HL-60 (cell line): ENCODE measurements around the gene COPS8.

Experiments
- DNase-seq, 2 experiments: peaks; one replicate each; pipeline ENCODE4 v3.0.0-alpha.2; 2010 to 2020; ENCODE audit warnings: low read depth in 1 of 2, low spot score in 1 of 2
- H3K27ac ChIP-seq: fragments of 250-450 bp; sonication (Bioruptor Pico); replicated peaks from 2 replicates; pipeline ENCODE4 v1.5.1; 2020; ENCODE audit warnings: mild to moderate bottlenecking, moderate library complexity
- H3K27me3 ChIP-seq: fragments of 250-450 bp; sonication (Bioruptor Pico); 2 replicates; pipeline ENCODE4 v1.5.1; 2021; ENCODE audit warnings: mild to moderate bottlenecking, moderate library complexity; ENCODE audit not compliant: insufficient read depth, poor library complexity, severe bottlenecking
- H3K4me3 ChIP-seq: replicated peaks from 2 replicates; pipeline ENCODE4 v1.5.1; 2011; ENCODE audit warnings: mild to moderate bottlenecking, control low read depth, low read length; ENCODE audit not compliant: insufficient read depth
- GABPA ChIP-seq: IDR thresholded peaks from 2 replicates; pipeline ENCODE4 v1.6.1; 2012; ENCODE audit warnings: low read depth
- POLR2AphosphoS5 ChIP-seq: IDR thresholded peaks from 2 replicates; pipeline ENCODE4 v1.6.1; 2012; ENCODE audit warnings: low read depth
- SPI1 ChIP-seq: IDR thresholded peaks from 2 replicates; pipeline ENCODE4 v1.6.1; 2012; ENCODE audit warnings: low read depth, mild to moderate bottlenecking, borderline replicate concordance
- TF ChIP-seq, protein P1 (sequence below): IDR thresholded peaks from one replicate; pipeline ENCODE4 v1.5.1; 2011; ENCODE audit warnings: low read length, control low read depth, inconsistent platforms; ENCODE audit not compliant: insufficient read depth
- TF ChIP-seq, protein P2 (sequence below): IDR thresholded peaks from 2 replicates; pipeline ENCODE4 v1.6.1; 2012; ENCODE audit warnings: low read depth; ENCODE audit not compliant: insufficient replicate concordance

COPS8 gene

DNA sequence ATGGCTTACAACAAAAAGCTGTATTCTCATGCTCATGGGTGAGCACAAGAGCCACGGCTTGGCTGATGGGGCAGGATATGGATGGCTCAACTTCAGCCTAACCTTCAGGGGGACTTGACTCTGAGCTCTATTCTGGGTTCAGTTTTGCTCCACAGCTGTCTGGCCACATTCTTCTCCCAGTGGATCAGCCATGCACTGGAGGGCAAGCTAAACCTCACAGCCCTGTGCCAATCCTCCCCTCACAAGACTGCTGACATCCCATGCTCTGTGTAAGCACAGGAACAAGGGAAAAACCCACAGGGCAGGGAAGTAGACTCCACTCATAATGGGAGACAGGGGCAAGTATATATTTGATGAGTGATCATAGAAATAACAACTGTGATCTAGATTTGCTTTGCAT is 35.6 kb downstream of the COPS8 start:
- TF ChIP-seq SPI1 (no peak), POLR2AphosphoS5 (no peak)
- H3K4me3 ChIP-seq, result no peak overlapping the region
- no peak overlapping the region for H3K27ac ChIP-seq
- no peak for DNase-seq
- no peaks in the 10 kb centered on the region for H3K27me3 ChIP-seq

DNA sequence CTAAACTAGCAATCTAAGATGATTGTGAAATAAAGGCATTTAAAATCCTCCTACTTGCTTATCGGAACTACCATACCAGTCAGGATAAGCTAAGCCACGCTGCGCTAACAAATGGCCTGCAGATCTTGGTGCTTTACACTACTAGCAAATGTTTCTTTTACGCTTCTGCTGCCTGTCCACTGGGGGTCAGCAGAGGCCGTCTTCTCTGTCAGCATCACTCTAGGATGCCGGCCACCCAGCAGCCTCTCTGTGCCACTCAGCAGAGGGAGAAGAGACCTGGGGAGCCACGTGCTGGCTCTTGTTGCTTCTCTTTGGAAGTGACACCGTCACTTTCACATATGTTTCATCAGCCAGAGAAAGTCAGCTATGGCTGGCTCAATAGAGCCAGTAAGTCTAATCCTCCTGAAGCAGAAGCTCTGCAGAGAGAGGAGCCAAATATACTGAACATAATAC is 36.6 kb downstream of the COPS8 start:
- peak; percentile 33 to 60 for DNase-seq
- no peak overlapping the region for H3K27ac ChIP-seq
- no peaks in the 10 kb centered on the region for H3K27me3 ChIP-seq
- no peak overlapping the region for H3K4me3 ChIP-seq
- TF ChIP-seq SPI1, result no peak
- TF ChIP-seq, protein P1, sequence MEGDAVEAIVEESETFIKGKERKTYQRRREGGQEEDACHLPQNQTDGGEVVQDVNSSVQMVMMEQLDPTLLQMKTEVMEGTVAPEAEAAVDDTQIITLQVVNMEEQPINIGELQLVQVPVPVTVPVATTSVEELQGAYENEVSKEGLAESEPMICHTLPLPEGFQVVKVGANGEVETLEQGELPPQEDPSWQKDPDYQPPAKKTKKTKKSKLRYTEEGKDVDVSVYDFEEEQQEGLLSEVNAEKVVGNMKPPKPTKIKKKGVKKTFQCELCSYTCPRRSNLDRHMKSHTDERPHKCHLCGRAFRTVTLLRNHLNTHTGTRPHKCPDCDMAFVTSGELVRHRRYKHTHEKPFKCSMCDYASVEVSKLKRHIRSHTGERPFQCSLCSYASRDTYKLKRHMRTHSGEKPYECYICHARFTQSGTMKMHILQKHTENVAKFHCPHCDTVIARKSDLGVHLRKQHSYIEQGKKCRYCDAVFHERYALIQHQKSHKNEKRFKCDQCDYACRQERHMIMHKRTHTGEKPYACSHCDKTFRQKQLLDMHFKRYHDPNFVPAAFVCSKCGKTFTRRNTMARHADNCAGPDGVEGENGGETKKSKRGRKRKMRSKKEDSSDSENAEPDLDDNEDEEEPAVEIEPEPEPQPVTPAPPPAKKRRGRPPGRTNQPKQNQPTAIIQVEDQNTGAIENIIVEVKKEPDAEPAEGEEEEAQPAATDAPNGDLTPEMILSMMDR, result peak; percentile 48

DNA sequence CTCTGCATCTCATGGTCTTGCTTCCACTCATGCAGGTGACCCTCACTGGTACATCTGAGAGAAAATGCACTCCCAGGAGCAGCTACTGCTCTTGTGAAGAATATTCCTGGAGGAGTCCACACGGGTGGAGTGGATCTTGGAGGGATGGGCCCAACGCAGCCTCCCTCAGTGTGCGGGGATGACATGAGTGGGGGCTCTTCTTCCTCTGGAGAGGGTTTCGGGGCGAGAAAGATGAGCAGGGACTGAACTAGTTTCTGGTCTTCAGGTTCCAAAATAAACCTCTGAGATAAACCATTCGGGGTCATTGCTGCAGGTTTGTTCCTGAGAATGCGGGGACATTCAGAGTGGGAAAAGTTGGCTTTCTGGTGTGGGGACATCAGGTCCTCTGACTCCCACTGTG is 39.1 kb downstream of the COPS8 start:
- TF ChIP-seq SPI1 (no peak), POLR2AphosphoS5 (no peak)
- no peak overlapping the region for H3K4me3 ChIP-seq
- H3K27me3 ChIP-seq, result peaks cover 3% of the 10 kb centered on the region
- DNase-seq, result no peak
- H3K27ac ChIP-seq, result no peak overlapping the region

DNA sequence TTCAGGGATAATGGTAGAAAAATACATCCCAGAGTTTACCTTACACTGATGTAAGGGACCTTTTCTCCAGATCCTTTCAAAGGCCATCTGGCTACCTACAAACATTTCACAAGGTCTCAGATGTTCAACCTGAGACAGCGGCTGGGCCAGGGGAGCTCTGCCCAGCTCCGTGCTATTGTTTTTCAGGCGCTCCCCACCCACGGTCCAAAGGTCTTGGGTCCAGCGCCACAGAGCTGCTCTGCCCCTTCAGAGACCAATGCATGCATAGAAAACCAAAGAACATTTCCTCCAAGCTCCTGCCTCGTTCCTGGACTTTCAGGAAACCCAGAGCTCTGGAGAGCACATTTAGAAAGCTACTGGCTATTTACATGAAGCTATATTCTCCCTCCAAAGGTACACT is 40.3 kb downstream of the COPS8 start:
- Histone ChIP-seq H3K27me3 (peaks cover 3% of the 10 kb centered on the region), H3K27ac (no peak overlapping the region), H3K4me3 (no peak overlapping the region)
- no peak for DNase-seq
- TF ChIP-seq, protein P2, sequence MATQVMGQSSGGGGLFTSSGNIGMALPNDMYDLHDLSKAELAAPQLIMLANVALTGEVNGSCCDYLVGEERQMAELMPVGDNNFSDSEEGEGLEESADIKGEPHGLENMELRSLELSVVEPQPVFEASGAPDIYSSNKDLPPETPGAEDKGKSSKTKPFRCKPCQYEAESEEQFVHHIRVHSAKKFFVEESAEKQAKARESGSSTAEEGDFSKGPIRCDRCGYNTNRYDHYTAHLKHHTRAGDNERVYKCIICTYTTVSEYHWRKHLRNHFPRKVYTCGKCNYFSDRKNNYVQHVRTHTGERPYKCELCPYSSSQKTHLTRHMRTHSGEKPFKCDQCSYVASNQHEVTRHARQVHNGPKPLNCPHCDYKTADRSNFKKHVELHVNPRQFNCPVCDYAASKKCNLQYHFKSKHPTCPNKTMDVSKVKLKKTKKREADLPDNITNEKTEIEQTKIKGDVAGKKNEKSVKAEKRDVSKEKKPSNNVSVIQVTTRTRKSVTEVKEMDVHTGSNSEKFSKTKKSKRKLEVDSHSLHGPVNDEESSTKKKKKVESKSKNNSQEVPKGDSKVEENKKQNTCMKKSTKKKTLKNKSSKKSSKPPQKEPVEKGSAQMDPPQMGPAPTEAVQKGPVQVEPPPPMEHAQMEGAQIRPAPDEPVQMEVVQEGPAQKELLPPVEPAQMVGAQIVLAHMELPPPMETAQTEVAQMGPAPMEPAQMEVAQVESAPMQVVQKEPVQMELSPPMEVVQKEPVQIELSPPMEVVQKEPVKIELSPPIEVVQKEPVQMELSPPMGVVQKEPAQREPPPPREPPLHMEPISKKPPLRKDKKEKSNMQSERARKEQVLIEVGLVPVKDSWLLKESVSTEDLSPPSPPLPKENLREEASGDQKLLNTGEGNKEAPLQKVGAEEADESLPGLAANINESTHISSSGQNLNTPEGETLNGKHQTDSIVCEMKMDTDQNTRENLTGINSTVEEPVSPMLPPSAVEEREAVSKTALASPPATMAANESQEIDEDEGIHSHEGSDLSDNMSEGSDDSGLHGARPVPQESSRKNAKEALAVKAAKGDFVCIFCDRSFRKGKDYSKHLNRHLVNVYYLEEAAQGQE, result no peak
- TF ChIP-seq GABPA, result no peak
- TF ChIP-seq, protein P1, result no peak
- TF ChIP-seq POLR2AphosphoS5, result no peak
- no peak for TF ChIP-seq SPI1

DNA sequence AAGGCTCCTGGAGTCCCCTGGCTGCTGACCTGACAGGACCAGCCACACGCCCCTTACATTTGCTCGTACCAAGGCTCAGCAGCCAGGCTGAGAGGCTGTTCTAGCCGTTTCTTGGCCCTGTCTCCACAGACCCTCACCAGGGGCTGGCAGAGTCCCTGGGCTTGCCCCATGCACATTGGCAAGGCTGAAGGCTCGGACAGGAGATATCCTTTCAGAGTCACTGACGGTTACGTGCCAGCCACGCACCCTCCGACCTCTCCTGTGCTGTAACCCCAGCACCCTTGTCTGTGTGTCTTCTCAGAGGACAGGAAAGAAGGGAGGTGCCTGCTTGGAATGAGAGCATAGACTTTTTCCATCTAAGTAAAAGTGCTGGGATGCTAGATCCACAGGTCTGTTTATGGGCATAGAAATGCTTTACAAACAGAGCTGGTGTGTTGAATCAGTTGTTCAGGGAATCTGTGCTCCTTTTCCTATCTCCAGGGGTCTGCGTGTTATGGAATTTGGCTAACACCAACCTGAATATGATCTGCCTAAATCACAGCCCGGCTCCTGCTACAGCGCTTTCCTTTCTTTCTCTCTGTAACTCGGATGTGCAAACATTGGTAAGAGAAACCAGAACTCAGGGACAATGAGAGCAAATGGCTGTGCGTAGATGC is 41.0 kb downstream of the COPS8 start:
- Histone ChIP-seq H3K27me3 (peaks cover 3% of the 10 kb centered on the region), H3K4me3 (no peak overlapping the region), H3K27ac (no peak overlapping the region)
- TF ChIP-seq, protein P2, result no peak
- TF ChIP-seq POLR2AphosphoS5, result no peak
- no peak for TF ChIP-seq SPI1
- no peak for TF ChIP-seq GABPA
- TF ChIP-seq, protein P1, result no peak
- DNase-seq, result no peak
